HG03039 (cell line): ENCODE results near the gene TTYH2.

Source experiments
- ATAC-seq: cut with Tn5 transposase; IDR thresholded peaks from one replicate; pipeline ENCODE4 v1.9.1; 2021; ENCODE audit warnings: mild to moderate bottlenecking, moderate library complexity; ENCODE audit not compliant: unreplicated experiment

Gene TTYH2

GRCh38 chr17:74192950-74193781 is 20.2 kb upstream of the TTYH2 start:
- ATAC-seq: no peak

DNA sequence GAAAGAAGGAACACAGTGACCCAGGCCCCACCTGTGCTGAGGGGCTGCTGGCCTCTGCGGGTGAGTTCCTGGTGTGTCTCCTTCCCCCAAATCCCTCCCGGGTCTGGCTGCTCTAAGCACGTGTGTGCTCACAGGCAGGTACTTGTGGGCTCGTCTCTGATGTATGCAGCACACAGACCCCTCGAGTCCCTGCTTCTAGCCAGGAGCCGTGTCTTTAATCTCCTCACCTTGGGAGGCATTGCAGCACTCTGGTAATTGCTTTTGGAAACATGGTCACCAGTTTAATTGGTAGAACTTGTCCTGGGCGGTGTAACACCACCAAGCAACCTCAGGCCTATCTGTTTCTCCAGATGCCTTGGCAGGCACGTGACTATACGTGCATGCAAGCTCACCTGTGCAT is 18.7 kb upstream of the TTYH2 start:
- ATAC-seq: no peak

DNA sequence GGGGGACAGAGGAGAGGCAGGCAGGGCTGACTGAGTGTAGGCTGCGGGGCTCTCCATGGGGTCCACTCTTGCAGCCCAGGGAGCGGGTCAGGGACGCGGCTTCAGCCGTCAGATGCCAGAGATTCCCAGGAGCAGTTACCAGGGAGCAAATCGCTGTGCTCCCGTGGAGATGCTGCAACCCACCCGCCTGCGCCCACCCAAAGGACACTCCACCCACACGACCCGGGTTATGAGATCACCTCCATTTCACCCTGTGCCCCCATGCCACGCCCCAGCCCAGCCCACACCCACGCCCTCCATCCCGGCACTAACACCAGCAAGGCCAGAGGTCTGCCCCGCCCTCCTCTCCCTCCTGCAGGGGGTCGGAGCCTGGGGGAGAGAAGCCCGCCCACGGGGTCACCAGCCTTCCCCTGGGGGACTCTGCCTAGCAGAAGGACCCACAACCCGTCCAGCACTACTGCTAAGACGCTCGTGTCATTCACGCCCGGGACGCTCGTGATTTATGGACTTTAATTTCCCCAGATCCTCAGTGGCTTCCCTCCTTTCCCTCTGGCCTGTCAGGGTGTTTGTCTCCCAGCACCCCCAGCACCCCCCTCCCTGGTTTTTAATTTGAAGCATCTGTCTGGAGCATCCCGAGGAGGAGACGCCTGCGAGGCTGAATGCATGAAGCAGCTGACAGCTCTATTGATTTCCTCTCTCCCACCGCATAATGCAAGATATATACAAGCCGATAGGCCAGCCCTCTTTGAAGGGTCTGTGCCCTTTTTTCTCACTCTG is 16.6 kb upstream of the TTYH2 start:
- ATAC-seq: no peak

- no peak for ATAC-seq
Measured at GRCh38 chr17:74197801-74198200, 15.6 kb upstream of the TTYH2 start.

DNA sequence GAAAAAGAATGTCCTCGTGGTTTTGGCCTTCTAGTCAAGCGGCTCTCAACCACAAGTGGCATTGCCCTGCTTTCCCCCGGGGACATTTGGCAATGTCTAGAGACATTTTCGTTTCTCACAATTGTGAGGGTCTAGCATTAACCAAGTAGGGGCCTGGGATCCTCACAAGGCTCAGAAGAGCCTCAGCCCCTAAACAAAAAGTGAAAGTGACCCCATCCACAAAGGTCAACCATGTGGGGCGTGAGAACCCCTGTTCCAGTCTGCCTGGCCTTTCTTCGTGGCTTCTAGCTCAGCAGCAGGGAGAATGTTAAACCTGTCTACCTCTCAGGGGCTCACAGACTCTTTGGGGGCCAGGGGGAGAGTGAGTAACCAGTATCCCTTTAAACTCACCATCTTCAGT is 14.7 kb upstream of the TTYH2 start:
- no peak for ATAC-seq

DNA sequence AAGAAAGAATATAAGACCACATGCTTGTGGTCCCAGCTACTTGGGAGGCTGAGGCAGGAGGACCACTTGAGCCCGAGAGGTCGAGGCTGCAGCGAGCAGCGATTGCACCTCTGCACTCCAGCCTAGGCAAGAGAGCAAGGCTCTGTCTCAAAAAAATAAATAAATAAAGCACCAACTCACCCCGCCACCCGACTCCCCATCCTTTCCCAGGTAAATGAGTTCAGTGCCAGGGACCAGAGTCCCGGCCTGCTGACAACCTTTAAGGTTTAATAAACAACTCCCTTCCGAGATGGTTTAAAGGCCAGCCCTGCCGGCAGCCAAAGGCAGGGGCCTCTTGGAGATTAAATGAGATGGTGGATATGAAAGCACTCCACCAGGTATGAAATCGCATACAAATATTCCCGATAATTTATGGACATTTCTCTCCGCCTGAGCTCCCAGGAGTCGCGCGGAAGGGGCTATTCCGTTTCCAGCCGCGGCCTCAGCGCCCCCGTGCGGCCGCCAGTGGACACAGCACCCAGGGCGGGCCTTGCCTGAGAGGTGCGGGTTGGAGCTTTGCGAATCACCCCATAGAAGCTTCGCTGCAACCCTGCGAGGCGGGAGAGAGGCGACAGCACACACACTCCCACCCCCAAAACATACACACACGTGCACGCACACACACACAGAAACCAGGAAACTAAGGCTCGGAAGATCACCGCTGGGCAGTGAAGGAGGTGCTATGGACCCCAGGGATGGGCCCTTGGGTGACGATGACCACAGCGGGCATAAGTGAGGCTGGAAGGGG is 13.9 kb upstream of the TTYH2 start:
- no peak for ATAC-seq

DNA sequence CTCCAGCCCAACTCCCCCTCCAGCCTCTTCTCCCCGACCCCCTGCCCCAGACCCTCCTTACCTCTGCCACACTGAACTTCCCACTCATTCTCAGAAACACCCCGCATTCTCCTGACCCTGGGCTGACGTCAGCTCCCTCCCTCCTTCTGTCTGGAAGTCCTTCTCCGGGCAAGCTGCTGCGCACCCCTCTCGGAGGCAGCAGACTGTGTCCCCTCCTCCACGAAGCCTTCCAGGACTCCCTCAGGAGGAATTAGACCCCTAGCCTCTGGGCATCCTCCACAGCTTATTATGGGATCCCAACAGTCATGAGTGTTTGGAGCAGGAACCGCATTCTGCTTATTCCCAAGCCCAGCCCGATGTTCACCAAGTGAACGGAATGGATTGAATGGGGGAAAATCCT is 13.3 kb upstream of the TTYH2 start:
- no peak for ATAC-seq

DNA sequence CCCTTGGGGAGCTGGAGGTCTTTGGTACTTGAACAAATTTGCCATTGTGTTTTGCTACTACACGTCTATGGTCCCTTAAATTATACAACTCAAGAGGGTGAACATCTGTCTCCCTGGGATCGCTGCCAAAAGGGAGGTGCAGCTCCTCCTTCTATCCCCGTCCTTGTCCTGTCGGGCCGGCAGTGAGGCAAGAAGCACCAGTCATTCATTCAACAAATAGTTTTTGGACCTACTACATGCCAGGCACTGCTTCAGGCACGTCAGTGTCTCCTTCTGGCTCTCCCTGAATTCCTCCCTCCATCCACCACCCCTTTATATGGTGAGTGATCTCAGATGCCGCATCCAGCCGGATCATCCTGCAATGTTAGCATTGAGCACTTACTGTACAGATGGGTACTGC is 12.1 kb upstream of the TTYH2 start:
- ATAC-seq: no peak

DNA sequence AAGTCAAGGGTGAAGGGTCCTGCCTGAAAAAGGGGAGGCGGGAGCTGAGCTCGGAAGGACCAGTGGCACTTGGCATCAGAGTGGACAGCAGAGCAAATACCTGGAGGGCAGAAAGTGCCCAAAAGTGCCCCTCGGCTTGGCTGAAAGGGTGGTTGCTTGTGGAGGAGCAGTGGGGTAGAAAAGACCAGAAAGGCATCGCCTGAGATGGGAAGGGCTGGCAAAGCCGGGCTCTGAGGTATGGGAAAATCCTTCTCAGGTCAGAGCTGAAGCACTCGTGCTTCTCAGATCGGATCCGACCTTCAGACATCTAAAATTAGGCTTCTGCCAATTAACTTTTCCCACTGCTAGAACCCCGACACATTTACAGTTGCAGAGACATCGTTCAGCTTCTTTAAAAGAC is 11.4 kb upstream of the TTYH2 start:
- ATAC-seq: no peak

GRCh38 chr17:74202938-74203337 is 10.4 kb upstream of the TTYH2 start:
- ATAC-seq: no peak

GRCh38 chr17:74203439-74204240 is 9.7 kb upstream of the TTYH2 start, which contains the start of gene RPL38:
Gene RPL38, plus strand, starts transcription at chr17:74203678. Its CDS starts 278 bp downstream, at chr17:74203956.
- peak; percentile 76 for ATAC-seq

GRCh38 chr17:74204474-74204873 is 8.9 kb upstream of the TTYH2 start:
- no peak for ATAC-seq

- ATAC-seq: no peak
Measured at GRCh38 chr17:74205274-74205673, 8.1 kb upstream of the TTYH2 start.

GRCh38 chr17:74206332-74206818 is 7.0 kb upstream of the TTYH2 start:
- no peak for ATAC-seq

DNA sequence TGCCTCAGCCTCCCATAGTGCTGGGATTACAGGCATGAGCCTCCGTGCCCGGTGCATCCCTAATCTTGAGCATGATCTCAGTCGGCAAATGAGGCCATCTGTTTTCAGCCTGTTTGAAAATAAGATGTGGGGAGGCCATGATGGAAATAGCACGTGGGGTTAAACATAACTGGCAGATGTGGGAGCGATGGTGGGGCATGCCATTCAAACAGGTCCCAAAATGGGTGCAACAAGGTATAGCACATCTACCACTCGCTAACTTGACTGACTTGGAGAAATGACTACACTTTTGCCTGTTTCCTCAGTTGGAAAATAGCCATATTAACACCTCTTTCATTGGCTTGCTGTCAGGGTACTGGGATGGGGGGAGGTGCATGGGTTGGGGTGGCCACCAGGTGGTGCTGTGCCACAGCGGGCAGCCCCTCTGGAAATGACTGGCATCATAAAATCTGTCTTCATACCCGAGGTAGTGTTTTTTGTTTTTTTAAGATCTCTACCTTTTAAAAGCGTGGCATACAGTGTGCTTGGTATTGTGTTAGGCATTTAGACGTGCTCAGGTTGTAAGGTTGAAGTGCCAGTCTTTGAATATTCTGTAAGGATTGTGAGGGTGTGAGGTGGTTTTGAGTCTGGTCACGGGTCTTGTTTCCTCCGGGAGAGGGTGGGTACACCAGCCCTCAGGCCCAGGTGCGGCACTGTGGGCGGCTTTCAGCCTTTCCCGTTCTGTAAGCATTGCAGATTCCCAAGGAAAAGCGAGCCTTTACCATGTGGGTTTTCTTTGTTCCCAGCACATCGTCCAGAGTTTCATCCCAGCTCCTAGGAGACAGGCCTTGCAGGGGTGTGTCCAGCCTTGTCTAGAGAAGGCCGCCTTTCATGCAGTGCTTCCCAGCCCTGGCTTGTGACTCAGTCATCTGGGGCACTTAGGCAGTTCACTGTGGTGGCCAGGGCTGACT is 2.9 kb upstream of the TTYH2 start:
- no peak for ATAC-seq

GRCh38 chr17:74211141-74211911 is 2.0 kb upstream of the TTYH2 start:
- ATAC-seq: no peak

DNA sequence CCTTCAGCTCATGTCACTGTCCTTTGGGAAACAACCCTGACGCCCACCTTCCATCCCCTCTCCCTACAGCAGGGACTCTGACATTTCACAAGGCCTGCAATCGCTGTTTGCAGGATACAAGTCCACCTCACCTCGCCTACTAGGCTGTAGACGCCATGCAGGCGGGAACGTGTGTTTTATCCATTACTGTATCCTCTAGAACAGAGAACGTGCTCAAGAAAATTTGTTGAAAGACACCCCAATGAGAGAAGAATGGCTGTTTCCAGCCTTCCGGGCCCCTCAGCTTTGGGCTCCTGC is 1.5 kb upstream of the TTYH2 start:
- no peak for ATAC-seq

DNA sequence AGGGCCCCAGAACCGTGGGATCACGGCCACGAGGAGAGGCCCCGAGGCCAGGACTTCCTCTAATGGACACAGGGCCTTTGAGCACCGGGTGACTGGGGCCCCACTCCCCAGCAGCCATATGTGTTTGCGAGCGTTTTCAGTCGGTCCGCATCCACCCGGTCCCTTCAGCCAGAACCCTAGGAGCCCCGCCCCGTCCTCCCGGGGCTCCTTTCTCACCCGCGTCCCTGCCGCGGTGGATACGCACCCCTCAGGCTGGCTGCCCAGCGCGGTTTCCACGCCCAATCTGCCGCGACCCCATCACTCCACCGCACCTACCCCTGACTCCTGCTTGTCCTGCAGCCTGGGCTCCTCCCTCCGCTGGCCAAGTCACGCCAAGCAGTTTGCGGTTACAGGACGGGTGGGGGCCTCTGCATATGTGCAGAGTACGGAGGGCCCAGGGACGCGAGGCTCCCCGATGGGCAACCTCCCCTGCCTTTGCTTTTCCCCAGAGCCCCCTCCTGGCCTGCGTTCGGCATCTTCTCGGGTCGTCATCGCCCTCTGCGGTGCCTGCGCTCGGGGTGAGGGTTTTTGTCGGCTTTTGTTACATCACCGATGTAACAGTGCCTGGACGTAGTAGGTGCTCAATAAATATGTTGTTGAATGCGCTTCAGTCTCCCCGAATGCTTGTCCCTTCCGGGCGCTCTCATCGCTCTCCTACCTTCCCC is 1.0 kb upstream of the TTYH2 start:
- ATAC-seq: no peak
